Pancreas (tissue), 10 donors: ENCODE measurements around the gene VSIG10. TPM values are rescaled to one million over a fixed set of nuclear protein-coding genes. Genes with fewer than 3 reads are reported as not detected.

ENCODE experiments used
- ATAC-seq, 4 donors: fragments of 200-7000 bp; cut with Tn5 transposase; one replicate each; pipeline versions ENCODE4 v1.8.0 to v1.9.1; 2020; ENCODE audit warnings: mild to moderate bottlenecking in 4 of 4, moderate library complexity in 4 of 4
- DNase-seq, 6 donors: peaks; one replicate each; pipeline ENCODE4 v3.0.0-alpha.2; 2020
- FAIRE-seq: peaks from 2 replicates; lab custom pipeline; 2012; peaks lifted over from hg19 to GRCh38; lab: Jason Lieb, UNC
- H3K27ac ChIP-seq, 4 donors: fragments of 200-600 bp; sonication (generic); 1 replicate in 3 of 4; 2 replicates in 1 of 4; pipeline versions ENCODE4 v1.5.0 to v1.8.0; 2020
- H3K27me3 ChIP-seq, 4 donors: fragments of 200-600 bp; one replicate each; pipeline ENCODE4 v1.8.0; 2021
- H3K36me3 ChIP-seq, 3 donors: fragments of 200-600 bp; sonication (generic) in 1 of 3; one replicate each; pipeline versions ENCODE4 v1.5.0 to v1.8.0; 2020 to 2021
- H3K4me1 ChIP-seq, 3 donors: fragments of 200-600 bp; one replicate each; pipeline ENCODE4 v1.8.0; 2021
- H3K4me3 ChIP-seq, 4 donors: fragments of 200-600 bp; sonication (generic) in 2 of 4; one replicate each; pipeline versions ENCODE4 v1.5.0 to v1.8.0; 2020 to 2021
- H3K9me3 ChIP-seq, 4 donors: fragments of 200-600 bp; one replicate each; pipeline ENCODE4 v1.8.0; 2021
- WGBS, 2 donors: extraction: QIAGEN DNeasy Blood & Tissue Kit; methylation state at CpG; one replicate each; pipeline ENCODE4 v1.1.7; 2013; 5-methylcytosine and 5-hydroxymethylcytosine counted together
- intact Hi-C, 3 donors: fragments of 100-400 bp; cut with DNase I; formaldehyde crosslinking; loops; one replicate each; pipeline versions ENCODE4 v1.11.1 to v1.14.2; 2022
- polyA plus RNA-seq, 2 donors: library from polyadenylated mRNA; stranded (reverse); fragments of 200-250 nt; gene quantifications; one replicate each; pipeline ENCODE4 v1.2.3, GENCODE V29; 2013
- total RNA-seq, 6 donors: library from RNA; stranded (reverse); fragmentation: NEBNext Ultra II Directional in 4 of 6; extraction: Animal tissue kit (Norgen Biotek cat#: 25700) in 4 of 6; gene quantifications; one replicate each; pipeline versions ENCODE4 v1.2.1 to v1.2.4, GENCODE V29; 2021 to 2023
- TF ChIP-seq, protein P1 (sequence below), 4 donors: fragments of 200-600 bp; sonication (generic) in 3 of 4; IDR thresholded peaks; one replicate each; pipeline versions ENCODE4 v1.5.0 to v1.8.0; 2021; ENCODE audit warnings: antibody characterized with exemption in 4 of 4
- donor health status: healthy with polysubstance abuse.
- donor health status: DM: no; HTN: no; CAD: no; lungs with moderate emphysema.
- donor health status: DM: no; HTN: no; CAD: no.
- donor health status: control.
- donor health status: control.
- donor health status: Bipolar disorder and iron deficiency.
- donor health status: DM: yes; HTN: yes; CAD: no.
- donor health status: DM: no; HTN: no; CAD: no.
- donor health status: DM: no; HTN: no; CAD: no.
- donor health status: DM: yes; HTN: yes; CAD: no.

VSIG10 gene, protein sequence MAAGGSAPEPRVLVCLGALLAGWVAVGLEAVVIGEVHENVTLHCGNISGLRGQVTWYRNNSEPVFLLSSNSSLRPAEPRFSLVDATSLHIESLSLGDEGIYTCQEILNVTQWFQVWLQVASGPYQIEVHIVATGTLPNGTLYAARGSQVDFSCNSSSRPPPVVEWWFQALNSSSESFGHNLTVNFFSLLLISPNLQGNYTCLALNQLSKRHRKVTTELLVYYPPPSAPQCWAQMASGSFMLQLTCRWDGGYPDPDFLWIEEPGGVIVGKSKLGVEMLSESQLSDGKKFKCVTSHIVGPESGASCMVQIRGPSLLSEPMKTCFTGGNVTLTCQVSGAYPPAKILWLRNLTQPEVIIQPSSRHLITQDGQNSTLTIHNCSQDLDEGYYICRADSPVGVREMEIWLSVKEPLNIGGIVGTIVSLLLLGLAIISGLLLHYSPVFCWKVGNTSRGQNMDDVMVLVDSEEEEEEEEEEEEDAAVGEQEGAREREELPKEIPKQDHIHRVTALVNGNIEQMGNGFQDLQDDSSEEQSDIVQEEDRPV
- total RNA-seq (10 to 100 TPM; 11.3 to 34.4 (median 16.5) TPM), polyA plus RNA-seq (10 to 100 TPM; 15.2 to 16.4 TPM)

DNA sequence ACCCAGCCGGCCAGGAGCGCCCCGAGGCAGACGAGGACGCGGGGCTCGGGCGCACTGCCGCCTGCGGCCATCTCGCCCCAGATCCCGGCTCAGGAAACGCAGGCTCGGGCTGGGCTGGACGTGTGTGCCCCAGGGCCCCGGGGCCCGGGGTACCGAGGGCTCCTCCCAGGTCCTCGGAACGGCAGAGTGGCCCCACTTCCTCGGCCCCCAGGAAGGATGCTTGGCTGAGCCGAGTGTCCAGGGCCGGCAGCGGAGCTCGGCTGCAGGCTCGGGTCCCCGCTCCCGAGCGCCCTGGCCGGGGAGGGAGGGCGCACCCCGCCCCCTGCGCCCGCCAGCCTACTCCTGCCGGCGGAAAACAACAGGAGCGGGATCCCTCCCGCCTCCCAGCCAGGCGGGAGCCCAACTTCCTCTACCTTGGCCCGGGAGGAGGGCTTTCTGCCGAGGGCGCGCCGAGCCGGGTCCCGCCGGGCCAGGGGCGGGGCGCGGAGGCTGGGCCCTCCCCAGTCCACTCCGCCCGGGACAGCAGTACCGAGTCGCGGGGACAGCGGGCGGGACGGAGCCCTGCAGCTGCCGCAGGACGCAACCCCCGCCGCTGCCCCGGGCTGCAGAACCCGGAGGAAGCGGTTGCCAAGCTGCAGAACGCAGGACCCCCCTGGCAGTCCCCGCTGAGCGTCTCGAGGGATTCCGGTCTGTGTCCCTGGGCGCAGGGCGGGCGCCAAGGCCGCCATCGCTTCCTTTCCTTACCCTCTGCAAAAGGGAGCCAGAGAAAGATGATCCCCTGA lies at the start of gene VSIG10:
Gene VSIG10 (minus strand): TSS at position 411 of the 782 bp plus-strand sequence. CDS start 340 bp downstream, at position 71.
- no peaks in the 10 kb centered on the region for H3K4me1 ChIP-seq
- H3K27ac ChIP-seq: peak within 1 kb of the TSS; percentile 56 to 89 (median 80)
- H3K36me3 ChIP-seq: no peaks in the 10 kb centered on the region
- H3K27me3 ChIP-seq: no peaks in the 10 kb centered on the region
- peak within 1 kb of the TSS; percentile 70 to 84 (median 79) for H3K4me3 ChIP-seq
- ATAC-seq (peak; percentile 91 to 94 (median 94)), DNase-seq (peak; percentile 76 to 88 (median 80)), FAIRE-seq (no peak)
- TF ChIP-seq, protein P1, sequence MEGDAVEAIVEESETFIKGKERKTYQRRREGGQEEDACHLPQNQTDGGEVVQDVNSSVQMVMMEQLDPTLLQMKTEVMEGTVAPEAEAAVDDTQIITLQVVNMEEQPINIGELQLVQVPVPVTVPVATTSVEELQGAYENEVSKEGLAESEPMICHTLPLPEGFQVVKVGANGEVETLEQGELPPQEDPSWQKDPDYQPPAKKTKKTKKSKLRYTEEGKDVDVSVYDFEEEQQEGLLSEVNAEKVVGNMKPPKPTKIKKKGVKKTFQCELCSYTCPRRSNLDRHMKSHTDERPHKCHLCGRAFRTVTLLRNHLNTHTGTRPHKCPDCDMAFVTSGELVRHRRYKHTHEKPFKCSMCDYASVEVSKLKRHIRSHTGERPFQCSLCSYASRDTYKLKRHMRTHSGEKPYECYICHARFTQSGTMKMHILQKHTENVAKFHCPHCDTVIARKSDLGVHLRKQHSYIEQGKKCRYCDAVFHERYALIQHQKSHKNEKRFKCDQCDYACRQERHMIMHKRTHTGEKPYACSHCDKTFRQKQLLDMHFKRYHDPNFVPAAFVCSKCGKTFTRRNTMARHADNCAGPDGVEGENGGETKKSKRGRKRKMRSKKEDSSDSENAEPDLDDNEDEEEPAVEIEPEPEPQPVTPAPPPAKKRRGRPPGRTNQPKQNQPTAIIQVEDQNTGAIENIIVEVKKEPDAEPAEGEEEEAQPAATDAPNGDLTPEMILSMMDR (IDR thresholded peaks at IDR 0.05): no peak
- WGBS, 2 donors: 0 to 1% methylated on average over 73 to 75 of the region's 75 CpGs
- intact Hi-C loops: no loop called here
- H3K9me3 ChIP-seq: no peaks in the 10 kb centered on the region

DNA sequence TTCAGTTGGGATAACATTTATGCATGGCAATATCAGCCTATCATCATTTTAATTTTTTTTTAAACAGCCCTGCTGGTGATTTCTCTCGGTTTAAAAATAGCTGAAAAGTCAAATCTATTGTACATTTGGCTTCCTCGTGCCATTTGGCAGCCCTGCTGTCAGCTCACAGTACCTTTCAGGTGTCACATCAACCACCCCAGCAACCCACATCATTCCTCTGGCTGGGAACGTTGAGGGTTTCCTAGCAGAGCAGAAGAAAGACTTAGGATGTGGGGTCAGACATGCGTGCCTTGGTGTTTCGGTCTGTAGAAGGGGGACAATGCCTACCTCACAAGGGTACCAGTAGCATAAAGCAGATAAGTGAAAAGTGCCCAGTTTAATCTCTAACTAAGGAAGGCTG lies 47.9 kb upstream of the VSIG10 start:
- TF ChIP-seq, protein P1 (IDR thresholded peaks at IDR 0.05): no peak
- Histone ChIP-seq H3K4me3 (no peak overlapping the region), H3K27me3 (no peaks in the 10 kb centered on the region), H3K4me1 (no peaks in the 10 kb centered on the region), H3K27ac (no peak overlapping the region), H3K9me3 (no peaks in the 10 kb centered on the region), H3K36me3 (peaks cover 0 to 19% (median 0%) of the 10 kb centered on the region in 3 donors)
- FAIRE-seq (no peak), ATAC-seq (no peak), DNase-seq (no peak)
- intact Hi-C loops: no loop called here
- 53 to 64% methylated on average over 5 of the region's 5 CpGs for WGBS, 2 donors

DNA sequence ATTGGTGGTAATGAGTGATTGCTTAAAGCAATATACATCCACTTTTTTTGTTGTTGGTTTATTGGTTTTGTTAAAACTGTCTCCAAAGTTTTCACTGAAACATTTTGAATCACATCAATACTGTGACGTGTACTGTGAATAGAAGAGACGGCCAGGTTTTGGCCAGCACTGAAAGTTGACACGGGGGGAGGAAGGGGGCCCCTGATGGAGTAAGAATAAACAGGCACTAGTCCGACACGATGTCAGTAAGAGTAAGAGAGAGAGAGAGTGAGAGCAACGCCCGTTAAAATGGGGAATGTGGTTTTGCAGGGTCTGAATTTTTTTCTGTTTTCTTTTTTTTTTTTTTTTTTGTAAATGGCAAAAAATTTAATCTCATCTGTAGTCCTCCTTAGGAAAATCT lies 46.8 kb upstream of the VSIG10 start:
- Histone ChIP-seq H3K9me3 (no peaks in the 10 kb centered on the region), H3K27ac (no peak overlapping the region), H3K36me3 (peaks cover 0 to 30% (median 0%) of the 10 kb centered on the region in 3 donors), H3K4me1 (no peaks in the 10 kb centered on the region), H3K27me3 (no peaks in the 10 kb centered on the region), H3K4me3 (no peak overlapping the region)
- FAIRE-seq (no peak), DNase-seq (no peak), ATAC-seq (peak in 1 of 4 donors; percentile 10)
- WGBS, 2 donors: 48 to 50% methylated on average over 7 of the region's 7 CpGs
- TF ChIP-seq, protein P1 (IDR thresholded peaks at IDR 0.05): no peak
- intact Hi-C loops: no loop called here

DNA sequence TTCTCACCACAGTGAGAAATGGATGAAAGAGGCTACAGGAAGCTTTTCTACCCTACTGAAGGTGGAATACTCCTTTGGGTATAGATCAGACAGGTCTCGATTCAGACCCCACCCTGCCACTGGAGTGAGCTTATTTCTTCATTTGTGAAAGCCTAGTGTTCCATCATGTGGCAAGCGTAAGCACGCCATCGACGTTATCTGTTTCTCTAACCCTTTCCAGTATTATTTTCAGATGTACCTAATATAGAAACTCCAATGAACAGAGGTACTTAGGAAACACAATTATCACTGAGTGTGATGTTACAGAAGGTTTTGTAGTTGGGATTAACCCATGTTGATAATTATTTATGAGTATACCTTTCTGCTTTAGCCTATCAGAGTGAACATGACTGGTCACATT lies 44.5 kb upstream of the VSIG10 start:
- H3K4me1 ChIP-seq: no peaks in the 10 kb centered on the region
- DNase-seq (no peak), FAIRE-seq (no peak), ATAC-seq (no peak)
- TF ChIP-seq, protein P1 (IDR thresholded peaks at IDR 0.05): no peak
- no peaks in the 10 kb centered on the region for H3K27me3 ChIP-seq
- H3K27ac ChIP-seq: no peak overlapping the region
- WGBS, 2 donors: 92 to 93% methylated on average over 5 of the region's 5 CpGs
- peaks cover 0 to 52% (median 0%) of the 10 kb centered on the region in 3 donors for H3K36me3 ChIP-seq
- H3K9me3 ChIP-seq: no peaks in the 10 kb centered on the region
- intact Hi-C loops: no loop called here
- no peak overlapping the region for H3K4me3 ChIP-seq
